ENCODE data around the gene NPC2. TPM values are rescaled to one million over a fixed set of nuclear protein-coding genes. Genes with fewer than 3 reads are reported as not detected.

The NPC2 gene
- total RNA-seq, 2 donors from 2014 or later: 194 to 242 TPM

- peaks cover 0 to 5% of the 10 kb centered on the region in 2 donors for H3K4me1 ChIP-seq
- TF ChIP-seq, protein P1, sequence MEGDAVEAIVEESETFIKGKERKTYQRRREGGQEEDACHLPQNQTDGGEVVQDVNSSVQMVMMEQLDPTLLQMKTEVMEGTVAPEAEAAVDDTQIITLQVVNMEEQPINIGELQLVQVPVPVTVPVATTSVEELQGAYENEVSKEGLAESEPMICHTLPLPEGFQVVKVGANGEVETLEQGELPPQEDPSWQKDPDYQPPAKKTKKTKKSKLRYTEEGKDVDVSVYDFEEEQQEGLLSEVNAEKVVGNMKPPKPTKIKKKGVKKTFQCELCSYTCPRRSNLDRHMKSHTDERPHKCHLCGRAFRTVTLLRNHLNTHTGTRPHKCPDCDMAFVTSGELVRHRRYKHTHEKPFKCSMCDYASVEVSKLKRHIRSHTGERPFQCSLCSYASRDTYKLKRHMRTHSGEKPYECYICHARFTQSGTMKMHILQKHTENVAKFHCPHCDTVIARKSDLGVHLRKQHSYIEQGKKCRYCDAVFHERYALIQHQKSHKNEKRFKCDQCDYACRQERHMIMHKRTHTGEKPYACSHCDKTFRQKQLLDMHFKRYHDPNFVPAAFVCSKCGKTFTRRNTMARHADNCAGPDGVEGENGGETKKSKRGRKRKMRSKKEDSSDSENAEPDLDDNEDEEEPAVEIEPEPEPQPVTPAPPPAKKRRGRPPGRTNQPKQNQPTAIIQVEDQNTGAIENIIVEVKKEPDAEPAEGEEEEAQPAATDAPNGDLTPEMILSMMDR (IDR thresholded peaks at IDR 0.05): peak; percentile 21 to 70
- H3K27ac ChIP-seq: no peak overlapping the region
- no peak overlapping the region for H3K4me3 ChIP-seq
- H3K27me3 ChIP-seq: no peaks in the 10 kb centered on the region
- peak; percentile 73 for DNase-seq (ENCODE audit: low spot score)
- H3K9me3 ChIP-seq: no peaks in the 10 kb centered on the region
- H3K36me3 ChIP-seq: peaks cover 16% of the 10 kb centered on the region
Observed at GRCh38 chr14:74501135-74501614, 8.1 kb upstream of the NPC2 start.

- H3K27me3 ChIP-seq: no peaks in the 10 kb centered on the region
- TF ChIP-seq, protein P1 (IDR thresholded peaks at IDR 0.05): no peak
- DNase-seq (ENCODE audit: low spot score): peak; percentile 55
- H3K27ac ChIP-seq: no peak overlapping the region
- H3K4me3 ChIP-seq: no peak overlapping the region
- peaks cover 0 to 11% of the 10 kb centered on the region in 2 donors for H3K4me1 ChIP-seq
- no peaks in the 10 kb centered on the region for H3K9me3 ChIP-seq
- H3K36me3 ChIP-seq: peaks cover 19% of the 10 kb centered on the region
Observed at GRCh38 chr14:74500417-74501134, 7.5 kb upstream of the NPC2 start.

DNA sequence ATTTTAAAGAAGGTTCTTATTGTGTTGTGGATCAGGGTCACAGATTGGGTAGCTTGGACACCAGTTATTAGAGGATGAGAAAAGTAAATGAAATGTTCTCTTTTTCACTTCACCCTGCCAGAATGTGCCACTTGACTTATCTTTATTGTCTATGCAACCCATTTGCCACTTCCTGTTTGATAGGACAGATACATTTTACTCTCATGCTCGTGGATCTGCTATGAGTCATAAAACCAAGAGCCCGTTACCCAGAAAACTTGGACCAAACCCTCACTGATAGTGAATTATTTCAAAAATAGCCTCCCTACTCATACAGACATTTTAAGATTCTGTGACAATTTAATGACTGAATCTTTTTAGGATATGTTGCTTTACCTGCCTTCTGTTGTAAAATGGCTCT, 2.3 kb upstream of the NPC2 start:
- no peaks in the 10 kb centered on the region for H3K27me3 ChIP-seq
- peak overlapping the region; percentile 28 to 93 for H3K27ac ChIP-seq
- no peak for DNase-seq (ENCODE audit: low spot score)
- TF ChIP-seq, protein P1 (IDR thresholded peaks at IDR 0.05): no peak
- H3K9me3 ChIP-seq: no peaks in the 10 kb centered on the region
- peaks cover 0 to 38% of the 10 kb centered on the region in 2 donors for H3K4me1 ChIP-seq
- peaks cover 11% of the 10 kb centered on the region for H3K36me3 ChIP-seq
- H3K4me3 ChIP-seq: no peak overlapping the region

DNA sequence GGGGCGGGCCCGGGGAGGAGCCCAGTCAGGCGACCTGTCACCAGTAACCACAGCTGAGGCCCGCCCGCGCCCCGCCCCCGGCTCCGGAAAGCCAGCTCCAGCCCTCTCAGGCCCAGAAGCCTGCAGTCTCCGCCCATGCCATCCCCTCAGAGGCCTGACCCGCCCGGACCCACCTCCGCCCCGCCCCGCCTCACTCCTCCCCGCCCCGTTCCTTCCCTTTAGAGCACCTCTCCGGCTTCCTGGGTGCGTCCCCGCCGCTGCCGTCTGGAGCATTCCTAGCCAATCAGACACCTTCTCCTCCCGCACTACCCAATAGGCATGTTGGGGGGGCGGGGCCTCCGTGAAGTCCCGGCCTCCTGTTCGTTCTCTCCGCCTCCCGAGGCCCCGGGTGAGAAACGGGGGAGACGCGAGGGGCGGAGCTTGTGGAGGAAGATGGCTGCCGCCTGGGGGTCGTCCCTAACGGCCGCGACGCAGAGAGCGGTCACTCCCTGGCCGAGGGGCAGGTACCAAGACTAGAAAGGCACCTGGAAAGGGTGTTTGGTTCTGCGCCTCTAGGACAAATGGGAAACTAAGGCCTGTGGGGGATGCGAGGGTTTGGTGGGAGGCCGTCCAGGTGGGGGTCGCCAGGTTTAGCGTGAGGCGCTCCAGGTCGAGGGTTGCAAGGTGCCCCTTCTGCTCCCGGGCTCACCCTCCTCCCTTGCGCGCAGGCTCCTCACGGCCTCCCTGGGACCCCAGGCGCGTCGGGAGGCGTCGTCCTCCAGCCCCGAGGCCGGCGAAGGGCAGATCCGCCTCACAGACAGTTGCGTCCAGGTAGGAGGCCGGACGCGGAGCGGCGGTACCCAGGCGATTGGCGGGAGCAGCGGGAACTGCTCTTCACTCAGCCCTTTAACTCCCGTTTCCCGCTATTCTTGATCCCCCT, 497 bp upstream of the NPC2 start, which contains the start of gene ISCA2:
Gene ISCA2 (plus strand): TSS at position 423 of the 919 bp plus-strand sequence. CDS start 10 bp downstream, at position 433.
- no peaks in the 10 kb centered on the region for H3K27me3 ChIP-seq
- peak within 1 kb of the TSS; percentile 73 to 78 for H3K4me3 ChIP-seq
- peaks cover 0 to 51% of the 10 kb centered on the region in 2 donors for H3K4me1 ChIP-seq
- peak within 1 kb of the TSS; percentile 96 for H3K27ac ChIP-seq
- DNase-seq (ENCODE audit: low spot score): peak; percentile 99
- no peaks in the 10 kb centered on the region for H3K9me3 ChIP-seq
- TF ChIP-seq, protein P1 (IDR thresholded peaks at IDR 0.05): no peak
- peaks cover 8% of the 10 kb centered on the region for H3K36me3 ChIP-seq

DNA sequence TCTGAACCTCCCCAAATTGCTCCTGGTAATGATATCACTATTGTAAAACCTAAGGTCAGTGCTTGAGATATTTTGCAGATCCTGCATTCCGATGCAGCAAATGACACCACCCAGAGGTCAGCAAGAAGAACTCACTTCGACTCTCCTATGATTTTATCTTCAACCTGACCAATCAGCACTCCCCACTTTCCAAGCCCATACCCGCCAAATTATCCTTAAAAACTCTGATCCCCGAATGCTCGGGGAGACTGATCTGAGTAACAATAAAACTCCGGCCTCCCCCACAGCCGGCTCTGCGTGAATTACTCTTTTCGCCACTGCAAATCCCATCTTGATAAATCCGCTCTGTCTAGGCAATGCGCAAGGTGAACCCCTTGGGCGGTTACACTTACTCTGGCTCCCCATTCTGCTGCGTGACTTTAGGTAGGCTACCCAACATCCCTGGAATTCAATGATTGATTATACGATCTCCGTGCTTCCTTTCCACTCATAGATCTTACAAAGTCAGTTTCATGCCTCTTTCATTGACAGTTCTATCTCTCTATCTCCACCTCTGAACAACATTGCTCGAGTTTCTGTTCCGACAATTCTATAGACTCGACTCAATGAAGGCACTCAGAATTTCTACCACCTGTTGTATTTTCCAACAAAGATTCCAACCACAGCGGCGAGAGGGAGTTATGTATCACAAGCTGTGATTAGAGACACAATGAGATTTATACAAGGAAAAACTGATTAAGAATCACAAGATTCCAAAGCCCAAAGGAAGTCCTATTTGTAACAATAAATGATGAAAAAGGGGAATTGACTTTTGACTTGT, 939 bp downstream of the NPC2 start:
- peak overlapping the region; percentile 96 for H3K27ac ChIP-seq
- no peaks in the 10 kb centered on the region for H3K27me3 ChIP-seq
- peaks cover 0 to 55% of the 10 kb centered on the region in 2 donors for H3K4me1 ChIP-seq
- no peaks in the 10 kb centered on the region for H3K9me3 ChIP-seq
- peak overlapping the region; percentile 73 to 78 for H3K4me3 ChIP-seq
- TF ChIP-seq, protein P1 (IDR thresholded peaks at IDR 0.05): peak in 1 of 2 donors; percentile 32
- no peak for DNase-seq (ENCODE audit: low spot score)
- peaks cover 8% of the 10 kb centered on the region for H3K36me3 ChIP-seq
